GM12874 (cell line): ENCODE results near the gene SRSF12.

Experiments used
- TF ChIP-seq, protein P1 (sequence below): IDR thresholded peaks from 2 replicates; pipeline ENCODE4 v1.5.1; 2011; ENCODE audit warnings: low read depth, mild to moderate bottlenecking, control low read depth, low read length, moderate library complexity; ENCODE audit not compliant: insufficient read depth

Gene SRSF12

DNA sequence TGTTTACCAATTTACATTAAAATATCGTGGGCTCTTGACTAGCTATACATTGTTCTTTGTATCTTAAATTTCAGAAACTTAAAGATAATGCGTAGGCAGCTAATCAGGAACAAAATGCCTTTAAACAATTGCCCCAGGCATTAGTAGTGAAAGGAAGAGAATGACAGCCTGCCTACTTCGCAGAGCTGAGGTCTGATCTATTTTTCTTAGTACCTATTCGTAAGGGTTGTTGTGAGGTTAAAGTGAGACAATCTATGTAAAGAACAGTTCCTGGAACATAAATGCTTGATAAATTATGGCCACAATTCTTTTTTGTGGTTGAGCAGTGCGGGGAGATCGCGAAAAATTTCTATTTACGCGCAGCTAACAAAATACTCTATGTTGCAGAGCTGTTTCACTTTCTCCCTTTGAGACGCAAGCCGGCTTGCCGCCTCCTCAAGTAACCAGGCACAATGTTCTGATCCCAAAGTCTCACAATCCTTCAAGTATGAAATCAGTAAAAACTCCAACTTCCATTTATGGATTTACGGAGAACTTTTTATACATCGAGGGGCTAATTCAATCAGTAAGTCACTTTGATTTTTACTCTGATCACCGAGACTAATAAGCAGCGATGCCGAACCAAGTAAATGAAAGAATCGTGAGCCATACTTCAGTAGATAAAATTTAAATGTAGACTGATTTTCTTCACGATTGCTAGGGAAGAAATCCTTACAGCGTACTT, 38.2 kb downstream of the SRSF12 start:
- TF ChIP-seq, protein P1, sequence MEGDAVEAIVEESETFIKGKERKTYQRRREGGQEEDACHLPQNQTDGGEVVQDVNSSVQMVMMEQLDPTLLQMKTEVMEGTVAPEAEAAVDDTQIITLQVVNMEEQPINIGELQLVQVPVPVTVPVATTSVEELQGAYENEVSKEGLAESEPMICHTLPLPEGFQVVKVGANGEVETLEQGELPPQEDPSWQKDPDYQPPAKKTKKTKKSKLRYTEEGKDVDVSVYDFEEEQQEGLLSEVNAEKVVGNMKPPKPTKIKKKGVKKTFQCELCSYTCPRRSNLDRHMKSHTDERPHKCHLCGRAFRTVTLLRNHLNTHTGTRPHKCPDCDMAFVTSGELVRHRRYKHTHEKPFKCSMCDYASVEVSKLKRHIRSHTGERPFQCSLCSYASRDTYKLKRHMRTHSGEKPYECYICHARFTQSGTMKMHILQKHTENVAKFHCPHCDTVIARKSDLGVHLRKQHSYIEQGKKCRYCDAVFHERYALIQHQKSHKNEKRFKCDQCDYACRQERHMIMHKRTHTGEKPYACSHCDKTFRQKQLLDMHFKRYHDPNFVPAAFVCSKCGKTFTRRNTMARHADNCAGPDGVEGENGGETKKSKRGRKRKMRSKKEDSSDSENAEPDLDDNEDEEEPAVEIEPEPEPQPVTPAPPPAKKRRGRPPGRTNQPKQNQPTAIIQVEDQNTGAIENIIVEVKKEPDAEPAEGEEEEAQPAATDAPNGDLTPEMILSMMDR = no peak

- TF ChIP-seq, protein P1 = no peak
Measured at GRCh38 chr6:89073840-89074239, 44.0 kb downstream of the SRSF12 start.

- TF ChIP-seq, protein P1 = no peak
Measured at GRCh38 chr6:89073014-89073620, 44.8 kb downstream of the SRSF12 start.

DNA sequence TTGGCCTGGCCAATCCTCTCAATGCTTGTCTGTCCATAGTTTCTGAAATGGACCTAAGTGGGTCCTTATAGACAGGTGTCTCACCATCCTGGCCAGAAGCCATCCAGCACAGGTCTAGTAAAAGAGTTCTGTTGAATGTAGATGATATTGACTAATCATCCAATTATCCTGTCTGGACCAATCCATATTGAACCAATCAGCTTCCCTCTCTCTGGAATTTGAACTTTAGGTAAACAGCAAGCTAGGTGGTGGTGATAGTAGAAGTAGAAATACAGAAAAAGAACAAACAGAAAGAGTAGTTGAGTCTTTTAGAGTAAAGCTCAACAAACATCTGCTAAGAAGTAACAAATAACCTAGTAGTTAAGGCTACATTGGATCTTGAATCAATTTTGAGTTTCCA, 46.8 kb downstream of the SRSF12 start:
- TF ChIP-seq, protein P1 = no peak

DNA sequence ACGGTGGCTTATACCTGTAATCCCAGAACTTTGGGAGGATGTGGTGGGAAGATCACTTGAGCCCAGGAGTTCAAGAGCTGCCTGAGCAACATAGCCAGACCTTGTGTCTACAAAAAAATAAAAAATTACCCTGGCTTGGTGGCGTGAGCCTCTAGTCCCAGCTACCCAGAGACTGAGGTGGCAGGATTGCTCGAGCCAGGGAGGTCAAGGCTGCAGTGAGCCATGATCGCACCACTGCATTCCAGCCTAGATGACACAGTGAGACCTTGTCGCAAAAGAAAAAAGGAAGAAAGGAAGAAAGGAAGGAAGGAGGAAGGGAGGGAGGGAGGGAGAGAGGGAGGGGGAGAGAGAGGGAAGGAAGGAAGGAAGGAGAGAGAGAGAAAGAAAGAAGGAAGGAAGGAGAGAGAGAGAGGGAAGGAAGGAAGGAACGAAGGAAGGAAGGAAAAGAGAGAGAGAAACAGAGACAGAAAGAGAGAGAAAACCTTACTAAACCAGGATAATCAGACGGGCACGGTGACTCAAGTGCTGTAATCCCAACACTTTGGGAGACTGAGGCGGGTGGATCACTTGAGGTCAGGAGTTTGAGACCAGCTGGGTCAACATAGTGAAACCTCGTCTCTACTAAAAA, 48.2 kb downstream of the SRSF12 start:
- TF ChIP-seq, protein P1 = no peak

DNA sequence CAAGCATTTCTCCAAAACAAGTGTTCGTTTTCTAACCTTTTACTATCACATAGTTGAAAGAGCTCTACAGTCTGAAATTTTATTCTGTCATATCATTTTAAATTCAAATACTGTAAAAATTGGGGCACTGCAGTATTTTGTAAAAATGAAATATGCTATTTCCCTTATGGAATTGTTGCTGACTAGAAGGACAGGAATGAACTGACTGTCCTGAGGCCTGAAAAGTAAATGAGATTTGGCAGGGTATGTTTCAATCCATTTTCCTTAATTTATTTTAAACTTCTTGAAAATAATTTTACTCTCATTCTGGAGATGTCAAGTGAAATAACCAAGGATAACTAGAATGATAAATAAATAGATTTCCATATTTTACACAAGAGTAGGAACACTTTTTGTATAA, 49.2 kb downstream of the SRSF12 start:
- TF ChIP-seq, protein P1 = no peak

DNA sequence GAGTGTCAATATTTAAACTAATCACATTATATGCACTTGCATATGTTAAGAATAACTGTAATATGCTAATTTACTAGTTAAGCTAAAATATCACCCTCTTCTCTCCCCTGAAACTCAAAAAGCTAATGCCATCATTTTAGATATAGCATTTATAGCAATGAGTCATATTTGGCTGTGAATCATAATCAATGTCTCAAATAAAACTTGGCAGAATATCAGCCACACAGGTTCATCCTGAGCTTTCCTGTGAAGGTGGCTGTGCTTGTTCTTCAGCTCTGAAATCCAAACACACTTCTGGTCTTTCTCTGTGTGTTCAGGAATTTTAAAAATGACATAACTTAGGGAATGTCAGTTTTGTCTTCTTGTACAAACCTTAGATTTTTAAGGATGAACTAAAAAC, 50.1 kb downstream of the SRSF12 start:
- TF ChIP-seq, protein P1 = no peak
